H1 (cell line): Measurements from ENCODE around the gene SCNN1B. TPM values are rescaled to one million over a fixed set of nuclear protein-coding genes. Genes with fewer than 3 reads are reported as not detected.

Experiments
- CTCF ChIA-PET: fragments of 300-600 bp; sonication (Branson Sonifier 250); formaldehyde crosslinking; loops from one replicate; lab custom pipeline; 2021; ENCODE audit not compliant: partially characterized antibody; lab: Charles Lee
- POLR2A ChIA-PET: fragments of 300-600 bp; sonication (Branson Sonifier 250); formaldehyde crosslinking; loops from one replicate; lab custom pipeline; 2021; ENCODE audit warnings: inconsistent platforms; ENCODE audit not compliant: partially characterized antibody; lab: Charles Lee
- DNase-seq, 2 experiments: peaks; one replicate each; pipeline versions ENCODE4 v3.0.0 to v3.0.0-alpha.2; 2010 to 2022; ENCODE audit warnings: low spot score in 2 of 2, low read depth in 1 of 2, mixed read lengths in 1 of 2
- FAIRE-seq: peaks from 2 replicates; lab custom pipeline; 2011; peaks lifted over from hg19 to GRCh38; lab: Jason Lieb, UNC
- H2AFZ ChIP-seq: 2 replicates; pipeline ENCODE4 v1.8.1; 2012; ENCODE audit warnings: low read length, inconsistent platforms
- H2AK5ac ChIP-seq: 2 replicates; pipeline ENCODE4 v1.6.1; 2013; ENCODE audit warnings: low read depth, low read length
- H2BK120ac ChIP-seq: replicated peaks from 2 replicates; pipeline ENCODE3; 2013; ENCODE audit warnings: low read depth, low read length, inconsistent platforms
- H2BK12ac ChIP-seq: 2 replicates; pipeline ENCODE4 v1.6.1; 2013; ENCODE audit warnings: low read depth, low read length
- H2BK15ac ChIP-seq: 2 replicates; pipeline ENCODE4 v1.6.1; 2013; ENCODE audit warnings: low read length
- H2BK20ac ChIP-seq: 2 replicates; pipeline ENCODE4 v1.6.1; 2013; ENCODE audit warnings: low read length
- H2BK5ac ChIP-seq: 2 replicates; pipeline ENCODE4 v1.6.1; 2013; ENCODE audit warnings: low read depth, low read length
- H3K14ac ChIP-seq: 2 replicates; pipeline ENCODE4 v1.6.1; 2013; ENCODE audit warnings: inconsistent platforms; ENCODE audit not compliant: insufficient read length
- H3K18ac ChIP-seq: 2 replicates; pipeline ENCODE4 v1.6.1; 2013; ENCODE audit warnings: low read length; ENCODE audit errors: extremely low read depth
- H3K23ac ChIP-seq: 2 replicates; pipeline ENCODE4 v1.6.1; 2013; ENCODE audit warnings: inconsistent platforms; ENCODE audit not compliant: insufficient read length
- H3K23me2 ChIP-seq: 2 replicates; pipeline ENCODE4 v1.6.1; 2013; ENCODE audit warnings: low read depth, low read length
- H3K27ac ChIP-seq: 2 replicates; pipeline ENCODE4 v1.6.1; 2011; ENCODE audit warnings: low read depth, low read length, inconsistent platforms
- H3K27me3 ChIP-seq, 4 experiments: replicated peaks in 1 of 4; 1 replicate in 1 of 4; 2 replicates in 3 of 4; pipeline versions ENCODE4 v1.6.1 to v1.8.1; 2011 to 2013; ENCODE audit warnings: low read length in 3 of 4, mild to moderate bottlenecking in 3 of 4, inconsistent platforms in 2 of 4, mixed read lengths in 2 of 4, moderate library complexity in 1 of 4; ENCODE audit not compliant: control insufficient read depth in 3 of 4, insufficient read depth in 3 of 4; ENCODE audit errors: extremely low read depth in 1 of 4
- H3K36me3 ChIP-seq, 4 experiments: 2 replicates each; pipeline versions ENCODE4 v1.6.1 to v1.8.1; 2011 to 2013; ENCODE audit warnings: mild to moderate bottlenecking in 4 of 4, low read length in 3 of 4, moderate library complexity in 2 of 4, control low read depth in 1 of 4, inconsistent platforms in 1 of 4; ENCODE audit not compliant: insufficient read depth in 4 of 4, control insufficient read depth in 2 of 4
- H3K4ac ChIP-seq: replicated peaks from 2 replicates; pipeline ENCODE3; 2013; ENCODE audit warnings: low read length, low read depth, mixed read lengths, inconsistent platforms; ENCODE audit not compliant: insufficient read length
- H3K4me1 ChIP-seq, 4 experiments: replicated peaks in 1 of 4; 1 replicate in 1 of 4; 2 replicates in 3 of 4; pipeline versions ENCODE4 v1.6.1 to v1.8.1; 2011 to 2013; ENCODE audit warnings: low read length in 3 of 4, inconsistent platforms in 2 of 4, mixed read lengths in 1 of 4; ENCODE audit not compliant: insufficient read depth in 4 of 4, control insufficient read depth in 3 of 4
- H3K4me2 ChIP-seq, 2 experiments: 2 replicates each; pipeline versions ENCODE4 v1.6.1 to v1.8.1; 2011 to 2013; ENCODE audit warnings: low read depth in 2 of 2, low read length in 2 of 2, control low read depth in 1 of 2, inconsistent platforms in 1 of 2, mild to moderate bottlenecking in 1 of 2; ENCODE audit not compliant: insufficient read depth in 1 of 2
- H3K4me3 ChIP-seq, 4 experiments: fragments of 200-600, 300-600 bp in 1 of 4; sonication (generic), shearing (Covaris generic), sonication (Bioruptor Twin) in 1 of 4; 2 replicates each; pipeline versions ENCODE4 v1.5.1 to v1.8.1; 2011 to 2016; ENCODE audit warnings: low read length in 4 of 4, low read depth in 3 of 4, control low read depth in 2 of 4, inconsistent platforms in 2 of 4, mild to moderate bottlenecking in 2 of 4, mixed read lengths in 1 of 4, moderate library complexity in 1 of 4; ENCODE audit not compliant: insufficient read depth in 2 of 4; ENCODE audit errors: extremely low read depth in 1 of 4
- H3K56ac ChIP-seq: replicated peaks from 2 replicates; pipeline ENCODE3; 2013; ENCODE audit warnings: low read depth, mild to moderate bottlenecking, mixed read lengths, low read length, inconsistent platforms; ENCODE audit not compliant: insufficient read length
- H3K79me1 ChIP-seq: 2 replicates; pipeline ENCODE4 v1.6.1; 2013; ENCODE audit warnings: low read depth, low read length, control low read depth
- H3K79me2 ChIP-seq, 2 experiments: 2 replicates each; pipeline versions ENCODE4 v1.6.1 to v1.8.1; 2012 to 2013; ENCODE audit warnings: low read length in 2 of 2, mild to moderate bottlenecking in 2 of 2, inconsistent platforms in 1 of 2; ENCODE audit not compliant: insufficient read depth in 2 of 2, control insufficient read depth in 1 of 2
- H3K9ac ChIP-seq, 4 experiments: replicated peaks in 1 of 4; 1 replicate in 1 of 4; 2 replicates in 3 of 4; pipeline versions ENCODE4 v1.6.1 to v1.8.1; 2011 to 2013; ENCODE audit warnings: low read depth in 3 of 4, low read length in 3 of 4, control low read depth in 2 of 4, mild to moderate bottlenecking in 2 of 4, moderate library complexity in 2 of 4, inconsistent platforms in 1 of 4; ENCODE audit errors: extremely low read depth in 1 of 4
- H3K9me3 ChIP-seq, 2 experiments: 2 replicates each; pipeline versions ENCODE4 v1.6.1 to v1.8.1; 2012 to 2013; ENCODE audit warnings: mild to moderate bottlenecking in 2 of 2, moderate library complexity in 2 of 2, control low read depth in 1 of 2, inconsistent platforms in 1 of 2, low read depth in 1 of 2, low read length in 1 of 2, mixed read lengths in 1 of 2; ENCODE audit not compliant: insufficient read depth in 2 of 2
- H4K20me1 ChIP-seq, 2 experiments: replicated peaks in 1 of 2; 2 replicates each; pipeline versions ENCODE3 to v1.8.1; 2011 to 2013; ENCODE audit warnings: inconsistent platforms in 2 of 2, low read length in 2 of 2, mild to moderate bottlenecking in 1 of 2; ENCODE audit not compliant: insufficient read depth in 2 of 2, control insufficient read depth in 1 of 2
- H4K5ac ChIP-seq: 2 replicates; pipeline ENCODE4 v1.6.1; 2013; ENCODE audit warnings: low read length, low read depth, mixed read lengths, inconsistent platforms; ENCODE audit not compliant: insufficient read length
- H4K8ac ChIP-seq: 2 replicates; pipeline ENCODE4 v1.8.0; 2013; ENCODE audit warnings: mild to moderate bottlenecking, moderate library complexity, low read length, inconsistent platforms; ENCODE audit not compliant: insufficient read depth; ENCODE audit errors: extremely low read depth
- H4K91ac ChIP-seq: replicated peaks from 2 replicates; pipeline ENCODE3; 2013; ENCODE audit warnings: low read length, mixed read lengths, inconsistent platforms; ENCODE audit not compliant: insufficient read length
- ASH2L ChIP-seq: fragments of 200-600, 300-600 bp; sonication (generic); IDR thresholded peaks from one replicate; pipeline ENCODE4 v1.7.1; 2017; ENCODE audit warnings: low read length
- BACH1 ChIP-seq: IDR thresholded peaks from 2 replicates; pipeline ENCODE4 v1.6.1; 2012; ENCODE audit warnings: low read length, improper control_type of control experiment
- CBX5 ChIP-seq: fragments of 300-800, 300-1000 bp; sonication (generic); IDR thresholded peaks from 2 replicates; pipeline ENCODE4 v1.7.1; 2016; ENCODE audit warnings: antibody characterized with exemption, low read length, low read depth
- CBX8 ChIP-seq: fragments of 300-800, 300-1000 bp; sonication (generic); IDR thresholded peaks from 2 replicates; pipeline ENCODE4 v1.7.1; 2016; ENCODE audit warnings: low read depth, low read length, borderline replicate concordance
- CHD1 ChIP-seq: IDR thresholded peaks from 2 replicates; pipeline ENCODE4 v1.6.1; 2012; ENCODE audit warnings: low read depth, low read length, improper control_type of control experiment
- CREB1 ChIP-seq: IDR thresholded peaks from 2 replicates; pipeline ENCODE4 v1.6.1; 2012; ENCODE audit warnings: inconsistent platforms
- EZH2 ChIP-seq: fragments of 200-600 bp; sonication (generic); IDR thresholded peaks from 2 replicates; pipeline ENCODE4 v1.7.1; 2012; ENCODE audit warnings: low read depth, mild to moderate bottlenecking, moderate library complexity, low read length, inconsistent platforms; ENCODE audit not compliant: severe bottlenecking
- FOSL1 ChIP-seq: IDR thresholded peaks from 2 replicates; pipeline ENCODE4 v1.6.1; 2011; ENCODE audit warnings: mild to moderate bottlenecking, low read depth, low read length, moderate library complexity; ENCODE audit not compliant: insufficient read depth
- GABPA ChIP-seq: IDR thresholded peaks from 2 replicates; pipeline ENCODE4 v1.6.1; 2011; ENCODE audit warnings: mild to moderate bottlenecking, low read length, moderate library complexity, borderline replicate concordance; ENCODE audit not compliant: insufficient read depth
- JUN ChIP-seq: IDR thresholded peaks from 2 replicates; pipeline ENCODE4 v1.6.1; 2011; ENCODE audit warnings: low read depth, mild to moderate bottlenecking, improper control_type of control experiment, low read length
- JUND ChIP-seq: IDR thresholded peaks from 2 replicates; pipeline ENCODE4 v1.6.1; 2011; ENCODE audit warnings: mild to moderate bottlenecking, improper control_type of control experiment, low read length
- POLR2AphosphoS5 ChIP-seq: IDR thresholded peaks from 2 replicates; pipeline ENCODE4 v1.6.1; 2011; ENCODE audit warnings: low read depth, low read length
- POU5F1 ChIP-seq: IDR thresholded peaks from 2 replicates; pipeline ENCODE4 v1.6.1; 2011; ENCODE audit warnings: low read depth, mild to moderate bottlenecking, low read length, moderate library complexity
- SRF ChIP-seq: IDR thresholded peaks from 2 replicates; pipeline ENCODE4 v1.6.1; 2011; ENCODE audit warnings: mild to moderate bottlenecking, low read depth, low read length, moderate library complexity
- TBP ChIP-seq: IDR thresholded peaks from 2 replicates; pipeline ENCODE4 v1.6.1; 2011; ENCODE audit warnings: low read depth, low read length, improper control_type of control experiment
- TCF12 ChIP-seq: IDR thresholded peaks from 2 replicates; pipeline ENCODE4 v1.6.1; 2011; ENCODE audit warnings: low read depth, mild to moderate bottlenecking, low read length
- WGBS, 2 experiments: shearing (Covaris generic) in 1 of 2; methylation state at CpG; one replicate each; pipeline versions ENCODE4 v1.1.6 to v1.1.7; 2013 to 2015; ENCODE audit warnings: low lambda C conversion rate in 2 of 2, mixed read lengths in 2 of 2, inconsistent platforms in 1 of 2, low coverage in 1 of 2, missing lambda C conversion rate in 1 of 2; ENCODE audit not compliant: insufficient replicate concordance in 2 of 2, insufficient coverage in 1 of 2, insufficient read length in 1 of 2; ENCODE audit errors: extremely low coverage in 1 of 2, missing lambda C conversion rate in 1 of 2; 5-methylcytosine and 5-hydroxymethylcytosine counted together
- polyA plus RNA-seq, 7 experiments: library from polyadenylated mRNA; depleted of rRNA in 3 of 7; stranded (reverse) in 5 of 7; unstranded in 2 of 7; fragments of >200 nt in 5 of 7; fragments of 200-250 nt in 2 of 7; gene quantifications; 1 replicate in 5 of 7; 2 replicates in 1 of 7; 4 replicates in 1 of 7; pipeline versions ENCODE4 v1.2.1 to v1.2.3, GENCODE V29; 2011 to 2013; ENCODE audit warnings: missing spikeins in 2 of 7, mixed read lengths in 2 of 7
- total RNA-seq: library from RNA; stranded (reverse); fragmentation: NEBNext Ultra II Directional; extraction: Animal tissue kit (Norgen Biotek cat#: 25700); gene quantifications from 2 replicates; pipeline ENCODE4 v1.2.1, GENCODE V29; 2021

SCNN1B gene
- total and polyA plus RNA-seq, 2 of the 8 experiments (the other 6 are each of a cell fraction or from before 2014, with no cell fraction given): 0.20 to 0.95 TPM

DNA sequence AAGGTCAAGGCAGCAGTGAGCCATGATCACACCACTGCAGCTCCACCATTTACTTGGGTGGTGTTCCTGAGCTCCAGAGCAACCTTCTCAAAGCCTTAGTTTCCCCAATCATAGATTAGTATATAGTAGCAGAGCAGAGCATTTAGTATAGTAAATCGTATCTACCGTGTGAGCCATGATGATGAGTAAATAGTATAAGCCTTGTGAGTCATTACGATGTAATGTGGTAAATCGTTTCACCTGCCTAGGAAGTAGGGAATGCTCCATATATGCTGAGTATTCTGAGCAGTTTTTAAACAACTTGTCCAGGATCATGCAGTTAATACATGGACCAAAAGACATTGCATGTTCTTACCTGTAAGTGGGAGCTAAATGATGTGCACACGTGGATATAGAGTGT, 66.4 kb downstream of the SCNN1B start:
- Histone ChIP-seq H3K4me2 (no peak overlapping the region), H4K8ac (no peak overlapping the region), H3K18ac (no peak overlapping the region), H3K56ac (no peak overlapping the region), H2AFZ (no peak overlapping the region), H3K79me2 (no peaks in the 10 kb centered on the region), H4K5ac (no peak overlapping the region), H2BK20ac (no peak overlapping the region), H2BK120ac (no peak overlapping the region), H2BK12ac (no peak overlapping the region), H2BK15ac (no peak overlapping the region), H2BK5ac (no peak overlapping the region), H2AK5ac (no peak overlapping the region), H3K4me3 (no peak overlapping the region), H3K36me3 (no peaks in the 10 kb centered on the region), H3K4me1 (peaks cover 0 to 2% (median 0%) of the 10 kb centered on the region in 4 experiments; a peak in 1 of 7 replicates), H4K20me1 (peaks cover 0 to 1% of the 10 kb centered on the region in 2 experiments), H3K4ac (no peak overlapping the region), H3K9me3 (no peaks in the 10 kb centered on the region), H3K14ac (no peak overlapping the region), H3K27ac (no peak overlapping the region), H3K23ac (no peak overlapping the region), H4K91ac (no peak overlapping the region), H3K23me2 (no peaks in the 10 kb centered on the region), H3K79me1 (no peaks in the 10 kb centered on the region), H3K27me3 (no peaks in the 10 kb centered on the region), H3K9ac (no peak overlapping the region)
- POLR2A ChIA-PET: interaction anchor here (0.6 kb wide), 2 partner anchors 102 to 840 kb away, joined by 4 read pairs; no protein-coding TSS in a partner anchor
- 93% methylated on average over 5 of the region's 5 CpGs; no CpG with 5 or more reads in 1 of the 2 experiments for WGBS, 2 experiments
- DNase-seq (no peak), FAIRE-seq (no peak)
- CTCF ChIA-PET: interaction anchor here (0.6 to 3.7 kb wide), 6 partner anchors 12 to 280 kb away, joined by 3 to 18 read pairs (median 4); no protein-coding TSS in a partner anchor
- TF ChIP-seq SRF: no peak
- no peak for TF ChIP-seq POU5F1
- no peak for TF ChIP-seq ASH2L
- no peak for TF ChIP-seq JUND
- TF ChIP-seq JUN: no peak
- no peak for TF ChIP-seq EZH2
- no peak for TF ChIP-seq CBX8
- TF ChIP-seq CBX5: no peak
- TF ChIP-seq CREB1: no peak
- no peak for TF ChIP-seq CHD1
- no peak for TF ChIP-seq BACH1
- no peak for TF ChIP-seq POLR2AphosphoS5
- no peak for TF ChIP-seq FOSL1
- no peak for TF ChIP-seq TBP
- no peak for TF ChIP-seq GABPA
- TF ChIP-seq TCF12: no peak
